ENCODE results near the gene RPS6KB1. TPM values are rescaled to one million over a fixed set of nuclear protein-coding genes. Genes with fewer than 3 reads are reported as not detected.
A peak's percentile ranks its signal among the peaks of the same experiment; 100 is the strongest.

Gene RPS6KB1
- total RNA-seq, 1 experiment from 2014 or later: 48.4 TPM

- no peak for DNase-seq (ENCODE audit: unreplicated experiment)
- intact Hi-C loops (cut with micrococcal nuclease): no loop called here
- TF ChIP-seq CTCF (IDR thresholded peaks at IDR 0.05; ENCODE audit: unreplicated experiment): no peak
- CTCF ChIA-PET: no interaction called here
- Mint-ChIP-seq H3K4me3 (ENCODE audit: unreplicated experiment) (no peak overlapping the region), H3K4me1 (ENCODE audit: insufficient read depth, unreplicated experiment) (no peaks in the 10 kb centered on the region), H3K9me3 (ENCODE audit: unreplicated experiment) (no peaks in the 10 kb centered on the region), H3K36me3 (ENCODE audit: insufficient read depth, unreplicated experiment) (peaks cover 31% of the 10 kb centered on the region), H3K27me3 (ENCODE audit: insufficient read depth, unreplicated experiment) (no peaks in the 10 kb centered on the region), H3K27ac (ENCODE audit: low read depth, unreplicated experiment) (peak overlapping the region; percentile 49)
- POLR2A ChIA-PET: interaction anchor here (0.7 kb wide), 2 partner anchors 15 to 119 kb away, joined by 3 read pairs; partner anchors contain the start of gene TUBD1
- no TSS peak for BruUV-seq (replicated peaks)
Observed at GRCh38 chr17:59877965-59878364, 15.0 kb upstream of the RPS6KB1 start.

- ChIA-PET CTCF (no interaction called here), POLR2A (no interaction called here)
- no peak for TF ChIP-seq CTCF (IDR thresholded peaks at IDR 0.05; ENCODE audit: unreplicated experiment)
- no peaks in the 10 kb centered on the region for H3K9me3 Mint-ChIP-seq (ENCODE audit: unreplicated experiment)
- no peaks in the 10 kb centered on the region for H3K27me3 Mint-ChIP-seq (ENCODE audit: insufficient read depth, unreplicated experiment)
- DNase-seq (ENCODE audit: unreplicated experiment): no peak
- intact Hi-C loops (cut with micrococcal nuclease): no loop called here
- BruUV-seq (replicated peaks): no TSS peak
- no peak overlapping the region for H3K4me3 Mint-ChIP-seq (ENCODE audit: unreplicated experiment)
- peak overlapping the region; percentile 49 for H3K27ac Mint-ChIP-seq (ENCODE audit: low read depth, unreplicated experiment)
- H3K36me3 Mint-ChIP-seq (ENCODE audit: insufficient read depth, unreplicated experiment): peaks cover 35% of the 10 kb centered on the region
- H3K4me1 Mint-ChIP-seq (ENCODE audit: insufficient read depth, unreplicated experiment): no peaks in the 10 kb centered on the region
Observed at GRCh38 chr17:59878624-59879023, 14.3 kb upstream of the RPS6KB1 start.

- CTCF ChIA-PET: interaction anchor here (0.9 kb wide), 1 partner anchor 138 kb away, joined by 3 read pairs; no protein-coding TSS in a partner anchor
- H3K4me1 Mint-ChIP-seq (ENCODE audit: insufficient read depth, unreplicated experiment): peaks cover 6% of the 10 kb centered on the region
- H3K27me3 Mint-ChIP-seq (ENCODE audit: insufficient read depth, unreplicated experiment): no peaks in the 10 kb centered on the region
- intact Hi-C loops (cut with micrococcal nuclease): no loop called here
- no peak overlapping the region for H3K27ac Mint-ChIP-seq (ENCODE audit: low read depth, unreplicated experiment)
- H3K4me3 Mint-ChIP-seq (ENCODE audit: unreplicated experiment): no peak overlapping the region
- peaks cover 52% of the 10 kb centered on the region for H3K36me3 Mint-ChIP-seq (ENCODE audit: insufficient read depth, unreplicated experiment)
- POLR2A ChIA-PET: no interaction called here
- DNase-seq (ENCODE audit: unreplicated experiment): no peak
- no peaks in the 10 kb centered on the region for H3K9me3 Mint-ChIP-seq (ENCODE audit: unreplicated experiment)
- no TSS peak for BruUV-seq (replicated peaks)
- no peak for TF ChIP-seq CTCF (IDR thresholded peaks at IDR 0.05; ENCODE audit: unreplicated experiment)
Observed at GRCh38 chr17:59884861-59885260, 8.1 kb upstream of the RPS6KB1 start.

- intact Hi-C loops (cut with micrococcal nuclease): no loop called here
- Mint-ChIP-seq H3K27me3 (ENCODE audit: insufficient read depth, unreplicated experiment) (no peaks in the 10 kb centered on the region), H3K4me1 (ENCODE audit: insufficient read depth, unreplicated experiment) (peaks cover 12% of the 10 kb centered on the region), H3K9me3 (ENCODE audit: unreplicated experiment) (no peaks in the 10 kb centered on the region), H3K27ac (ENCODE audit: low read depth, unreplicated experiment) (no peak overlapping the region), H3K4me3 (ENCODE audit: unreplicated experiment) (no peak overlapping the region), H3K36me3 (ENCODE audit: insufficient read depth, unreplicated experiment) (peaks cover 56% of the 10 kb centered on the region)
- ChIA-PET CTCF (no interaction called here), POLR2A (interaction anchor here (0.6 to 1.2 kb wide), 2 partner anchors 24 to 120 kb away, joined by 3 read pairs; no protein-coding TSS in a partner anchor)
- no peak for TF ChIP-seq CTCF (IDR thresholded peaks at IDR 0.05; ENCODE audit: unreplicated experiment)
- no peak for DNase-seq (ENCODE audit: unreplicated experiment)
- BruUV-seq (replicated peaks): no TSS peak
Observed at GRCh38 chr17:59888145-59888750, 4.7 kb upstream of the RPS6KB1 start.

Measured in MCF 10A (cell line).